ENCODE measurements around the gene TMEM178B. TPM values are rescaled to one million over a fixed set of nuclear protein-coding genes. Genes with fewer than 3 reads are reported as not detected.

Gene TMEM178B
- total RNA-seq, 1 experiment from 2014 or later, result 0.11 TPM

DNA sequence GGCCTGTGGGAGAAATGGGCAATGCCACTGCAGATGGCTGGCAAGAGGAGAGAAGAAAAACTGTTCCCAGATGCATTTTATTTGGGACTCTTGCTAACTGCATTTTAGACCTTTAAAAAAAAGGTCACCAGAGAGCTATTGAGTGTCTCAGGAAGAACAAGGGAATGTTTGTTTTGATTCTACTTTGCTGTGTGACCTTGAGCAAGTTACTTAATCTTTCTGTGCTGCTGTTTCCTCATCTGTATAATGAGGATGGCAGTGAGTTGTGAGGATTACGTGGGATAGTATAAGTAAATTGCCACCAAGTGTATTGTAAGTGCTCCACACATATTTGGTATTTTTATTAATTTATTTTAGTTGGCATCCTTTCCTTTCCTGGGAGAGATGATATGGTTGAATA, 335.4 kb downstream of the TMEM178B start:
- no peak for DNase-seq
- TF ChIP-seq, protein P1, sequence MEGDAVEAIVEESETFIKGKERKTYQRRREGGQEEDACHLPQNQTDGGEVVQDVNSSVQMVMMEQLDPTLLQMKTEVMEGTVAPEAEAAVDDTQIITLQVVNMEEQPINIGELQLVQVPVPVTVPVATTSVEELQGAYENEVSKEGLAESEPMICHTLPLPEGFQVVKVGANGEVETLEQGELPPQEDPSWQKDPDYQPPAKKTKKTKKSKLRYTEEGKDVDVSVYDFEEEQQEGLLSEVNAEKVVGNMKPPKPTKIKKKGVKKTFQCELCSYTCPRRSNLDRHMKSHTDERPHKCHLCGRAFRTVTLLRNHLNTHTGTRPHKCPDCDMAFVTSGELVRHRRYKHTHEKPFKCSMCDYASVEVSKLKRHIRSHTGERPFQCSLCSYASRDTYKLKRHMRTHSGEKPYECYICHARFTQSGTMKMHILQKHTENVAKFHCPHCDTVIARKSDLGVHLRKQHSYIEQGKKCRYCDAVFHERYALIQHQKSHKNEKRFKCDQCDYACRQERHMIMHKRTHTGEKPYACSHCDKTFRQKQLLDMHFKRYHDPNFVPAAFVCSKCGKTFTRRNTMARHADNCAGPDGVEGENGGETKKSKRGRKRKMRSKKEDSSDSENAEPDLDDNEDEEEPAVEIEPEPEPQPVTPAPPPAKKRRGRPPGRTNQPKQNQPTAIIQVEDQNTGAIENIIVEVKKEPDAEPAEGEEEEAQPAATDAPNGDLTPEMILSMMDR (IDR thresholded peaks at IDR 0.05; ENCODE audit: insufficient read depth in 1 of 2, low read depth in 1 of 2, low read length in 1 of 2, severe bottlenecking in 1 of 2, unreplicated experiment in 1 of 2), result no peak
- CTCF ChIA-PET, result no interaction called here

DNA sequence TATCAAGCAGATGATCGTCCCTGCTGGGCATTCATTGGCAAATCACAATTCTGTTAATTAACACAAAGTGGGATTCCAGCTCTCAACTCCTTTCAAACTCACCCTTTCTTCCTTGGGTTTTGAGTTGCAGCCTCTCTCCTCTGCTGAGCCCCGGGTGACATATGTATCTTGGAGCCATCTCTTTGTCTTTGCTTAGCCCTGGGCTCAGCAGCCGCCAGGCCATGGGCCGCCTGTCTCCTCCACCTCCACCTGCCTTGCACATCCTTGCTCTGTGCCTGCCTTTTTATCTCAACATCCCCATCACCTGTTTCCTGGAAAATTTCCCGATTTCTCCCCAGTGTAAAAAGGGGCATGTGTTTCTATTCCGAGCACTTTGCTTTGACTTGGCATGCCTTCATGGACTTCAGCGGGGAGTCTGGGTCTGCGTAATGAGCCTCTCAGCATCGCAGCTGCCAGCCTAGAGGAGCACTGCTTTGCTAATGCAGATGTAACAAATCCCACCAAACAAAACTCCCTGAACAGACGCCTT, 336.0 kb downstream of the TMEM178B start:
- no peak overlapping the region for H3K4me3 ChIP-seq (ENCODE audit: low read depth, low read length)
- no peak overlapping the region for H3K27ac Mint-ChIP-seq (ENCODE audit: unreplicated experiment)
- TF ChIP-seq, protein P1 (IDR thresholded peaks at IDR 0.05; ENCODE audit: insufficient read depth in 1 of 2, low read depth in 1 of 2, low read length in 1 of 2, severe bottlenecking in 1 of 2, unreplicated experiment in 1 of 2), result no peak
- ChIA-PET POLR2A (no interaction called here), CTCF (no interaction called here)
- H3K27me3 Mint-ChIP-seq (ENCODE audit: insufficient read depth, unreplicated experiment), result peaks cover 30% of the 10 kb centered on the region
- no peaks in the 10 kb centered on the region; the same call in 1 of the 2 replicates for H3K27me3 ChIP-seq (replicated peaks; ENCODE audit: control insufficient read depth, insufficient read depth, low read length)
- intact Hi-C loops (cut with micrococcal nuclease; ENCODE audit: unreplicated experiment), result no loop called here
- H3K4me1 Mint-ChIP-seq (ENCODE audit: low read depth, unreplicated experiment), result no peaks in the 10 kb centered on the region
- no peaks in the 10 kb centered on the region for H3K9me3 ChIP-seq
- no peak overlapping the region for H3K4me3 Mint-ChIP-seq (ENCODE audit: unreplicated experiment)
- H3K36me3 Mint-ChIP-seq (ENCODE audit: insufficient read depth, unreplicated experiment), result no peaks in the 10 kb centered on the region
- no peaks in the 10 kb centered on the region for H3K36me3 ChIP-seq (ENCODE audit: control insufficient read depth, insufficient read depth, low read length)
- no peaks in the 10 kb centered on the region for H3K9me3 Mint-ChIP-seq (ENCODE audit: unreplicated experiment)
- DNase-seq, result no peak
- no TSS peak for BruUV-seq (replicated peaks)
- no peaks in the 10 kb centered on the region for H3K4me1 ChIP-seq

More for the DNA sequence above, 335.4 kb downstream of the TMEM178B start:
- Histone ChIP-seq H3K27me3 (replicated peaks; ENCODE audit: control insufficient read depth, insufficient read depth, low read length) (no peaks in the 10 kb centered on the region; the same call in 1 of the 2 replicates), H3K36me3 (ENCODE audit: control insufficient read depth, insufficient read depth, low read length) (no peaks in the 10 kb centered on the region), H3K4me3 (ENCODE audit: low read depth, low read length) (no peak overlapping the region), H3K9me3 (no peaks in the 10 kb centered on the region), H3K4me1 (no peaks in the 10 kb centered on the region)
- POLR2A ChIA-PET, result no interaction called here
- H3K36me3 Mint-ChIP-seq (ENCODE audit: insufficient read depth, unreplicated experiment), result no peaks in the 10 kb centered on the region
- no peak overlapping the region for H3K4me3 Mint-ChIP-seq (ENCODE audit: unreplicated experiment)
- intact Hi-C loops (cut with micrococcal nuclease; ENCODE audit: unreplicated experiment), result no loop called here
- no peak overlapping the region for H3K27ac Mint-ChIP-seq (ENCODE audit: unreplicated experiment)
- no peaks in the 10 kb centered on the region for H3K4me1 Mint-ChIP-seq (ENCODE audit: low read depth, unreplicated experiment)
- no peaks in the 10 kb centered on the region for H3K9me3 Mint-ChIP-seq (ENCODE audit: unreplicated experiment)
- BruUV-seq (replicated peaks), result no TSS peak
- H3K27me3 Mint-ChIP-seq (ENCODE audit: insufficient read depth, unreplicated experiment), result peaks cover 28% of the 10 kb centered on the region

DNA sequence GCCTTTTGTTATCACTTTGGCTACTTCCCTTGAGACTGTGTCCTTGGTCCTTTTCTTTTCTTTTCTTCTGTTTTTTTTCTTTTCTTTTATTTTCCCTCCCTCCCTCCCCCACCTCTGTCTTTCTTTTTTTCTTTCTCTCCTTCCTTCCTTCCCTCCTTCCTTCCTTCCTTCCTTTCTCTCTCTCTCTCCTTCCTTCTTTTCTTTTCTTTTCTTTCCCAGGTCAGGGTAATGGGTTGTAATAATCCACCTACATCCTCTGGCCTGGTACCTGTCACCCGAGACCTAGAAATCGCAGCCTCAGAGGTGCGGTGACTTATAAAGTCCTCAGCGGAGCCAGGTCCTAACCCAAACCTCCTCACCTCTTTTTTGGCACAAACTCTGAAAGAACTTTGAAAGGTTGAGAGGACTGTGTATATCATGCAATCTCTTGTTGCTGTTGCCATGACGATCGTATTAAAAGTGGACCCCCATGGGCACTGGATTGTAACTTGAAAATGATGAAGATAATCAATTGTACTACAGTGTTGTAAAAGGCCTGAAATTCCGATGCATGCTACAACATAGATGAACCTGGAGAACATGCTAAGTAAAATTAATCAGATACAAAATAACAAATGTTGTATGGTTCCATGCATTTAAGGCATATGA, 336.6 kb downstream of the TMEM178B start:
- Mint-ChIP-seq H3K4me3 (ENCODE audit: unreplicated experiment) (no peak overlapping the region), H3K9me3 (ENCODE audit: unreplicated experiment) (no peaks in the 10 kb centered on the region), H3K27me3 (ENCODE audit: insufficient read depth, unreplicated experiment) (peaks cover 34% of the 10 kb centered on the region), H3K27ac (ENCODE audit: unreplicated experiment) (no peak overlapping the region), H3K4me1 (ENCODE audit: low read depth, unreplicated experiment) (no peaks in the 10 kb centered on the region), H3K36me3 (ENCODE audit: insufficient read depth, unreplicated experiment) (no peaks in the 10 kb centered on the region)
- BruUV-seq (replicated peaks), result no TSS peak
- intact Hi-C loops (cut with micrococcal nuclease; ENCODE audit: unreplicated experiment), result no loop called here
- no peaks in the 10 kb centered on the region for H3K9me3 ChIP-seq
- H3K36me3 ChIP-seq (ENCODE audit: control insufficient read depth, insufficient read depth, low read length), result no peaks in the 10 kb centered on the region
- TF ChIP-seq, protein P1 (IDR thresholded peaks at IDR 0.05; ENCODE audit: insufficient read depth in 1 of 2, low read depth in 1 of 2, low read length in 1 of 2, severe bottlenecking in 1 of 2, unreplicated experiment in 1 of 2), result no peak
- no peak for DNase-seq
- H3K4me3 ChIP-seq (ENCODE audit: low read depth, low read length), result no peak overlapping the region
- H3K4me1 ChIP-seq, result no peaks in the 10 kb centered on the region
- CTCF ChIA-PET, result no interaction called here
- POLR2A ChIA-PET, result no interaction called here
- H3K27me3 ChIP-seq (replicated peaks; ENCODE audit: control insufficient read depth, insufficient read depth, low read length), result no peaks in the 10 kb centered on the region; the same call in 1 of the 2 replicates

All from Caco-2 (cell line).